Measurements from ENCODE around the gene SEPTIN7. TPM values are rescaled to one million over a fixed set of nuclear protein-coding genes. Genes with fewer than 3 reads are reported as not detected.

The SEPTIN7 gene
- total and polyA plus RNA-seq, 4 donors, result 101 to 296 (median 132) TPM

GRCh38 chr7:35781767-35782515 is 18.9 kb upstream of the SEPTIN7 start:
- no peak overlapping the region for H3K4me3 ChIP-seq
- 96% methylated on average over 9 of the region's 9 CpGs for WGBS, 2 donors
- peaks cover 0 to 2% (median 0%) of the 10 kb centered on the region in 5 donors for H3K4me1 ChIP-seq (ENCODE audit: control insufficient read depth in 5 of 5, insufficient read depth in 5 of 5, low read length in 5 of 5)
- DNase-seq (no peak), ATAC-seq (ENCODE audit: insufficient read depth, low FRiP score) (no peak)
- no peaks in the 10 kb centered on the region for H3K36me3 ChIP-seq (ENCODE audit: control insufficient read depth in 4 of 4, insufficient read depth in 4 of 4, low read length in 4 of 4)
- H3K9ac ChIP-seq (ENCODE audit: insufficient read depth in 1 of 2, low read length in 2 of 2), result no peak overlapping the region
- no peak for TF ChIP-seq CTCF (IDR thresholded peaks at IDR 0.05; ENCODE audit: control extremely low read depth, extremely low read depth)
- no peaks in the 10 kb centered on the region for H3K27me3 ChIP-seq (ENCODE audit: control insufficient read depth in 3 of 3, insufficient read depth in 3 of 3, low read length in 2 of 3)
- H3K27ac ChIP-seq (ENCODE audit: low read depth in 1 of 2, low read length in 1 of 2), result no peak overlapping the region
- H3K9me3 ChIP-seq (ENCODE audit: control insufficient read depth in 4 of 4, insufficient read depth in 3 of 4, low read length in 3 of 4), result no peaks in the 10 kb centered on the region

- Histone ChIP-seq H3K4me1 (ENCODE audit: control insufficient read depth in 5 of 5, insufficient read depth in 5 of 5, low read length in 5 of 5) (no peaks in the 10 kb centered on the region), H3K27ac (ENCODE audit: low read depth in 1 of 2, low read length in 1 of 2) (no peak overlapping the region), H3K9ac (ENCODE audit: insufficient read depth in 1 of 2, low read length in 2 of 2) (no peak overlapping the region), H3K27me3 (ENCODE audit: control insufficient read depth in 3 of 3, insufficient read depth in 3 of 3, low read length in 2 of 3) (no peaks in the 10 kb centered on the region), H3K4me3 (no peak overlapping the region), H3K36me3 (ENCODE audit: control insufficient read depth in 4 of 4, insufficient read depth in 4 of 4, low read length in 4 of 4) (no peaks in the 10 kb centered on the region), H3K9me3 (ENCODE audit: control insufficient read depth in 4 of 4, insufficient read depth in 3 of 4, low read length in 3 of 4) (no peaks in the 10 kb centered on the region)
- ATAC-seq (ENCODE audit: insufficient read depth, low FRiP score) (no peak), DNase-seq (no peak)
- 90% methylated on average over 3 of the region's 3 CpGs for WGBS, 2 donors
- TF ChIP-seq CTCF (IDR thresholded peaks at IDR 0.05; ENCODE audit: control extremely low read depth, extremely low read depth), result no peak
Measured at GRCh38 chr7:35784332-35784731, 16.5 kb upstream of the SEPTIN7 start.

GRCh38 chr7:35785250-35785649 is 15.6 kb upstream of the SEPTIN7 start:
- TF ChIP-seq CTCF (IDR thresholded peaks at IDR 0.05; ENCODE audit: control extremely low read depth, extremely low read depth), result no peak
- Histone ChIP-seq H3K9me3 (ENCODE audit: control insufficient read depth in 4 of 4, insufficient read depth in 3 of 4, low read length in 3 of 4) (no peaks in the 10 kb centered on the region), H3K4me1 (ENCODE audit: control insufficient read depth in 5 of 5, insufficient read depth in 5 of 5, low read length in 5 of 5) (no peaks in the 10 kb centered on the region), H3K36me3 (ENCODE audit: control insufficient read depth in 4 of 4, insufficient read depth in 4 of 4, low read length in 4 of 4) (no peaks in the 10 kb centered on the region), H3K27ac (ENCODE audit: low read depth in 1 of 2, low read length in 1 of 2) (no peak overlapping the region), H3K9ac (ENCODE audit: insufficient read depth in 1 of 2, low read length in 2 of 2) (no peak overlapping the region), H3K27me3 (ENCODE audit: control insufficient read depth in 3 of 3, insufficient read depth in 3 of 3, low read length in 2 of 3) (no peaks in the 10 kb centered on the region), H3K4me3 (no peak overlapping the region)
- no peak for DNase-seq
- no peak for ATAC-seq (ENCODE audit: insufficient read depth, low FRiP score)
- WGBS, 2 donors, result 96 to 97% methylated on average over 2 of the region's 2 CpGs

GRCh38 chr7:35787925-35788324 is 12.9 kb upstream of the SEPTIN7 start:
- ATAC-seq (ENCODE audit: insufficient read depth, low FRiP score), result no peak
- TF ChIP-seq CTCF (IDR thresholded peaks at IDR 0.05; ENCODE audit: control extremely low read depth, extremely low read depth), result no peak

More at GRCh38 chr7:35787925-35788324, 12.9 kb upstream of the SEPTIN7 start:
- no peaks in the 10 kb centered on the region for H3K27me3 ChIP-seq (ENCODE audit: control insufficient read depth in 3 of 3, insufficient read depth in 3 of 3, low read length in 2 of 3)
- no peak for DNase-seq
- 64 to 68% methylated on average over 2 of the region's 2 CpGs for WGBS, 2 donors
- H3K4me1 ChIP-seq (ENCODE audit: control insufficient read depth in 5 of 5, insufficient read depth in 5 of 5, low read length in 5 of 5), result peaks cover 0 to 3% (median 0%) of the 10 kb centered on the region in 5 donors
- no peak overlapping the region for H3K4me3 ChIP-seq
- H3K9me3 ChIP-seq (ENCODE audit: control insufficient read depth in 4 of 4, insufficient read depth in 3 of 4, low read length in 3 of 4), result no peaks in the 10 kb centered on the region
- no peaks in the 10 kb centered on the region for H3K36me3 ChIP-seq (ENCODE audit: control insufficient read depth in 4 of 4, insufficient read depth in 4 of 4, low read length in 4 of 4)
- H3K27ac ChIP-seq (ENCODE audit: low read depth in 1 of 2, low read length in 1 of 2), result no peak overlapping the region
- H3K9ac ChIP-seq (ENCODE audit: insufficient read depth in 1 of 2, low read length in 2 of 2), result no peak overlapping the region
